Activated CD4-positive, alpha-beta T cell treated with anti-CD3 and anti-CD28 coated beads for 1 hour (primary cell): ENCODE data around the gene C3orf80.
"Not testable (repeated sequence)": the region's sequence is repeated elsewhere in the genome, so short reads cannot be mapped to it uniquely, and the experiment has no call there.

Experiments used
- DNase-seq: peaks from one replicate; pipeline ENCODE4 v3.0.0-alpha.2; 2020

C3orf80 gene

GRCh38 chr3:160217675-160218074 is 7.5 kb upstream of the C3orf80 start:
- DNase-seq = no peak

- no peak for DNase-seq
Measured at GRCh38 chr3:160218136-160218535, 7.1 kb upstream of the C3orf80 start.

- no peak for DNase-seq
Measured at GRCh38 chr3:160220038-160220437, 5.2 kb upstream of the C3orf80 start.

- DNase-seq = no peak
Measured at GRCh38 chr3:160221019-160221418, 4.2 kb upstream of the C3orf80 start.

- DNase-seq = no peak
Measured at GRCh38 chr3:160224256-160224655, 966 bp upstream of the C3orf80 start.

GRCh38 chr3:160224811-160225175 is 429 bp upstream of the C3orf80 start:
- DNase-seq = no peak

- no peak for DNase-seq
Measured at GRCh38 chr3:160226026-160226907, 1.0 kb downstream of the C3orf80 start.

- no peak for DNase-seq
Measured at GRCh38 chr3:160227419-160227818, 2.2 kb downstream of the C3orf80 start.

GRCh38 chr3:160232014-160232413 is 6.8 kb downstream of the C3orf80 start:
- DNase-seq = no peak

GRCh38 chr3:160240719-160241118 is 15.5 kb downstream of the C3orf80 start:
- DNase-seq = not testable (repeated sequence)

- DNase-seq = no peak
Measured at GRCh38 chr3:160245261-160245800, 20.1 kb downstream of the C3orf80 start.

- no peak for DNase-seq
Measured at GRCh38 chr3:160247766-160248165, 22.5 kb downstream of the C3orf80 start.

GRCh38 chr3:160253298-160253697 is 28.1 kb downstream of the C3orf80 start:
- no peak for DNase-seq

GRCh38 chr3:160257606-160258005 is 32.4 kb downstream of the C3orf80 start:
- no peak for DNase-seq

GRCh38 chr3:160259589-160259988 is 34.4 kb downstream of the C3orf80 start:
- DNase-seq = no peak

GRCh38 chr3:160260587-160261270 is 35.5 kb downstream of the C3orf80 start:
- DNase-seq = no peak

- no peak for DNase-seq
Measured at GRCh38 chr3:160265088-160265487, 39.9 kb downstream of the C3orf80 start.
